HAP-1 (cell line): ENCODE measurements around the gene INPP4B.

Experiments
- DNase-seq, 2 experiments: peaks; one replicate each; pipeline ENCODE4 v3.0.0-alpha.2; 2016 to 2020; ENCODE audit warnings: low spot score in 2 of 2
- H3K27me3 ChIP-seq: fragments of 250-450 bp; sonication (Bioruptor Pico); 2 replicates; pipeline ENCODE4 v1.5.1; 2020; ENCODE audit warnings: low read depth, mild to moderate bottlenecking, moderate library complexity
- H3K36me3 ChIP-seq: fragments of 250-450 bp; sonication (Bioruptor Pico); replicated peaks from 2 replicates; pipeline ENCODE4 v1.5.1; 2020; ENCODE audit warnings: mild to moderate bottlenecking
- H3K4me1 ChIP-seq: fragments of 250-450 bp; sonication (Bioruptor Pico); 2 replicates; pipeline ENCODE4 v1.5.1; 2020; ENCODE audit warnings: mild to moderate bottlenecking
- H3K4me3 ChIP-seq: fragments of 250-450 bp; sonication (Bioruptor Pico); 2 replicates; pipeline ENCODE4 v1.5.1; 2020; ENCODE audit warnings: mild to moderate bottlenecking, moderate library complexity
- H3K9me3 ChIP-seq: fragments of 250-450 bp; sonication (Bioruptor Pico); 2 replicates; pipeline ENCODE4 v1.5.1; 2020; ENCODE audit warnings: mild to moderate bottlenecking, moderate library complexity
- in situ Hi-C: fragments of 300-500 bp; cut with MboI; formaldehyde crosslinking; loops from 3 replicates; pipeline ENCODE4 v1.14.3; 2020; ENCODE audit warnings: low sequenced_read_pairs, inconsistent platforms, mixed read lengths

Gene INPP4B

DNA sequence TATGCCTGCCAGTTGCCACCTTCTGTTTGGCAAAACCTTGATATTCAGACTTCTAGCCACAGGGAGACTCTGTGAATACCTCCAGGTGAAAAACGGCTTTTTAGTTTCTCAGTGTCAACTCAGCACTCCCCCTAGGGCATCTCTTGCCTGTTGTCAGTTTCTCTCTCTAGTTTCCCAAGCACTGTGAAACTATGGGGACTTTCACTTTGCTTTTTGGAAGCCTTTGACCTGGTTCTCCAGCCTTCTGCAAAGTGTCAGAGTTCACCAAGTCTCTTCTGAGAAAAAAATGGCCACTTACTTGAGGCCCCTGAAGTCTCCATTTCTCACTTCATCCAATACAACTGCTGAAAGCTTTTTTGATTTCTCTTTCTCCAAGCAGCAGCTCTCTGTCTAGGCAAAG lies 521.5 kb downstream of the INPP4B start:
- no peak overlapping the region for H3K4me3 ChIP-seq
- H3K27me3 ChIP-seq, result no peaks in the 10 kb centered on the region
- no peaks in the 10 kb centered on the region for H3K9me3 ChIP-seq
- DNase-seq, result no peak
- H3K36me3 ChIP-seq, result no peaks in the 10 kb centered on the region
- in situ Hi-C loops, result no loop called here
- no peaks in the 10 kb centered on the region for H3K4me1 ChIP-seq

- no peaks in the 10 kb centered on the region for H3K36me3 ChIP-seq
- H3K4me3 ChIP-seq, result no peak overlapping the region
- H3K9me3 ChIP-seq, result no peaks in the 10 kb centered on the region
- H3K4me1 ChIP-seq, result no peaks in the 10 kb centered on the region
- no peaks in the 10 kb centered on the region for H3K27me3 ChIP-seq
- in situ Hi-C loops, result no loop called here
- DNase-seq, result no peak
Measured at GRCh38 chr4:142322996-142323395, 523.1 kb downstream of the INPP4B start.

- no peak overlapping the region for H3K4me3 ChIP-seq
- no peaks in the 10 kb centered on the region for H3K27me3 ChIP-seq
- no peaks in the 10 kb centered on the region for H3K9me3 ChIP-seq
- H3K36me3 ChIP-seq, result no peaks in the 10 kb centered on the region
- peaks cover 2% of the 10 kb centered on the region; the same call in 1 of the 2 replicates for H3K4me1 ChIP-seq
- DNase-seq, result no peak
- in situ Hi-C loops, result no loop called here
Measured at GRCh38 chr4:142318280-142318679, 527.8 kb downstream of the INPP4B start.

DNA sequence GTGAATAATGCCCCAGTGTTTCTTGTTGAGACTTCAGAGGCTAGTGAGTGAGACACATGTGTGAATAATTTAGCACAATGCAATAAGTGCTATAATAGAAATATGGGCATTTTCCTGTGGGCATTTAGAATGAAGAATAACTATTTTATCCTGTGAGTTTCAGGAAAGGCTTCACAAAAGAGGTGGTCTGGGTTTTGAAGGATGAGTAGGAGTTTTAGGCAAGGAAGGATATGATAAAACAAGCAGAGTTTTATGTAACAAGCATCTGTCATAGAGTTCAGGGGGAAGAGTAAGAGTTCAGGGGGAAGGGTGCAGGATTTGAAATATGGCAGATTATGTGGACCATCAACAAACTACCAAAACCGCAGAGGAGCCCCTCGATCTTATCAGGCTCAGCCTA lies 529.2 kb downstream of the INPP4B start:
- Histone ChIP-seq H3K4me3 (no peak overlapping the region), H3K27me3 (no peaks in the 10 kb centered on the region), H3K9me3 (no peaks in the 10 kb centered on the region), H3K36me3 (no peaks in the 10 kb centered on the region), H3K4me1 (peaks cover 2% of the 10 kb centered on the region; the same call in 1 of the 2 replicates)
- DNase-seq, result no peak
- in situ Hi-C loops, result no loop called here

DNA sequence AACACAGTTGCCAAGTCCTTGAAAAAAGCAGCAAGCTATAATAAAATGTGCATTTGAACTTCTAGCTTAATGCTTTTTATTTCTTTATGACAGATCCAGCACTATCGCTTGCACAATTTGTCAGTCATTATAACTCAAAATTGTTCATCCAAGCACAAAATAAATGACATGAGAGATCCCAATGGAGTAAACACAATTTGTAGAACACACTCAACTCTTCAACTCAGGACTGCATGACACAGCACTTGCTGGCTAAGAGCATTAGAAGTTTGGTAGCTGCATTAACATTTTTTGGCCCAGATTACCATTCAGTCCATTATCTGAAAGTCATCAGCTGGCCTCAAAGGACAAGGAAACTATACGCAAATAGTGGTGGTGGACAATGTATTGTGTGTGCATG lies 530.1 kb downstream of the INPP4B start:
- Histone ChIP-seq H3K4me3 (no peak overlapping the region), H3K36me3 (no peaks in the 10 kb centered on the region), H3K9me3 (no peaks in the 10 kb centered on the region), H3K4me1 (peaks cover 2% of the 10 kb centered on the region; the same call in 1 of the 2 replicates), H3K27me3 (no peaks in the 10 kb centered on the region)
- no peak for DNase-seq
- in situ Hi-C loops, result no loop called here

- DNase-seq, result no peak
- Histone ChIP-seq H3K9me3 (no peaks in the 10 kb centered on the region), H3K4me3 (no peak overlapping the region), H3K36me3 (no peaks in the 10 kb centered on the region), H3K27me3 (no peaks in the 10 kb centered on the region), H3K4me1 (peaks cover 2% of the 10 kb centered on the region; the same call in 1 of the 2 replicates)
- in situ Hi-C loops, result no loop called here
Measured at GRCh38 chr4:142314686-142315085, 531.4 kb downstream of the INPP4B start.

DNA sequence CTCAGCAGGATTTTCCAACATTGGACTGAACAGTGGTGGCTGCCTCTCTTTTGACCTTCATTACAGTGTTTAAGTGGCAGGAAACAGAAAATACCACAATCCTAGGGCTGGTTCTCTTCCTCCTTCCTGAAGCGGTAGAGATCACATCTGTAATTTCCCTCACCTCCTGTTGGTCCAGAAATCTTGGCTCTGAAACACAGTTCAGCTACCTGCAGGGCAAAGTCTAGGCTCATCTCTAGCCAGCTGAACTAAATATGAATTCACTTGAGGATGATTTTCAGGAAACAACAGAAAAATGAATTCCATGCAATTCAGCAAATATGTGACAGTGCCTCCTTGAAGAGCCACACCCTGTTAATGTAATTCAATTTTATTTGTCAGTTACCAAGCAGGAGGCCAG lies 531.9 kb downstream of the INPP4B start:
- in situ Hi-C loops, result no loop called here
- Histone ChIP-seq H3K27me3 (no peaks in the 10 kb centered on the region), H3K9me3 (no peaks in the 10 kb centered on the region), H3K4me3 (no peak overlapping the region), H3K4me1 (peaks cover 2% of the 10 kb centered on the region; the same call in 1 of the 2 replicates), H3K36me3 (no peaks in the 10 kb centered on the region)
- no peak for DNase-seq

DNA sequence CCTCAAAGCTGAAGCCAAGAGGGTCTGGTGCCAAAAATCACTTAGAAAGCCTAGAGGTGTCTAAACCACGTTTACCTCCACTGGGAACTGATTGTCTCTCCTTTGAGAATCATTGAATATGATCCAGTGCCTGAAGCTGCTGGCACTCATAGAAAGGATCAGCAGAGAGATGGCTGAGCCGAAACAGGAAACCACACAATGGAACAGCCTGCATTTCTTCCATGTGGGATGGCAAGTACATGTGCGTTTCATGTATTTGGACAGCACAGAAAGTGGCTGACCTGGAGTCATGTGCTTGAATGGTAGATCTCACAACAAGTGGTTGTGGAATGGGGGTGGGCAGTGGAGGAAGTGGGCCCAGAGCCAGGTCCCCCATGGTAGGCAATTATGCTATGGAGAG lies 533.7 kb downstream of the INPP4B start:
- H3K4me1 ChIP-seq, result no peaks in the 10 kb centered on the region
- no peaks in the 10 kb centered on the region for H3K36me3 ChIP-seq
- no peaks in the 10 kb centered on the region for H3K9me3 ChIP-seq
- no peak overlapping the region for H3K4me3 ChIP-seq
- H3K27me3 ChIP-seq, result no peaks in the 10 kb centered on the region
- DNase-seq, result no peak
- in situ Hi-C loops, result no loop called here

- H3K9me3 ChIP-seq, result no peaks in the 10 kb centered on the region
- H3K4me1 ChIP-seq, result no peaks in the 10 kb centered on the region
- no peak overlapping the region for H3K4me3 ChIP-seq
- in situ Hi-C loops, result no loop called here
- no peaks in the 10 kb centered on the region for H3K36me3 ChIP-seq
- DNase-seq, result no peak
- no peaks in the 10 kb centered on the region for H3K27me3 ChIP-seq
Measured at GRCh38 chr4:142311916-142312315, 534.2 kb downstream of the INPP4B start.

- in situ Hi-C loops, result no loop called here
- no peaks in the 10 kb centered on the region for H3K9me3 ChIP-seq
- no peak overlapping the region for H3K4me3 ChIP-seq
- no peak for DNase-seq
- no peaks in the 10 kb centered on the region for H3K36me3 ChIP-seq
- H3K4me1 ChIP-seq, result no peaks in the 10 kb centered on the region
- peaks cover 4% of the 10 kb centered on the region; the same call in 1 of the 2 replicates for H3K27me3 ChIP-seq
Measured at GRCh38 chr4:142309772-142310171, 536.3 kb downstream of the INPP4B start.

DNA sequence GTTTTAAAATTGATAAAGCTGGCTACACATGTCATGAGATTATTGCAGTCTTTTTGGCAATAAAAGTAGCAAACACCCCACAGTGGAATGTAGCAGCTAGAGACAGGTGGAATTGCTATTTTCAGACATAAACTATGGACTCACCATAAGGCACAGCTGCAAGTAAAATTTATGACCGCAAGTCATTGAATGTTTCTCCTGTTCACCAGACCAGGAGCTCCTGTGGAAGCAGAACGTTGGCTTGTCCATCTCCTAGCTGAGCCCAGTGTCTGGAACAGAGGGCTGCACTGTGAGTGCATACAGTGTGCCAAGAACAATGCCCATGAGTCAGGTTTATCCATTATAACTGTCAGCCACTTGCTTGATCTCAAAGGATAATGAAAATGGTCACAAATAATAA lies 538.2 kb downstream of the INPP4B start:
- Histone ChIP-seq H3K4me1 (no peaks in the 10 kb centered on the region), H3K36me3 (no peaks in the 10 kb centered on the region), H3K4me3 (no peak overlapping the region), H3K9me3 (no peaks in the 10 kb centered on the region), H3K27me3 (peaks cover 8% of the 10 kb centered on the region; the same call in 1 of the 2 replicates)
- in situ Hi-C loops, result no loop called here
- DNase-seq, result no peak

DNA sequence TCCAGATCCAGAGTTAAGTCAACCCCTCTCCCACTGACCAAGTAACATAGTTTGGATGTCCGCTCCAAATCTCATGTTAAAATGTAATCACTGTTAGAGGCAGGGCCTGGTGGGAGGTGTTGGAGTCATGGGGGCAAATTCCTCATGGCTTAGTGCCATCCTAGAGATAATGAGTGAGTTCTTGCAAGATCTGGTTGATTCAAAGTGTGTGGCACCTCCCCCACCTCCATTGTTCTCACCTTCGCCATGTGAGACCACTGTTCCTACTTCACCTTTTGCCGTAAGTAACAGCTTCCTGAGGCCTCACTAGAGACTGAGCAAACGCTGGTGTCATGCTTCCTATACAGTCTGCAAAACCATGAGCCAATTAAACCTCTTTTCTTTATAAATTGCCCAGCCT lies 548.8 kb downstream of the INPP4B start:
- Histone ChIP-seq H3K4me1 (peaks cover 10% of the 10 kb centered on the region; the same call in 1 of the 2 replicates), H3K9me3 (no peaks in the 10 kb centered on the region), H3K4me3 (no peak overlapping the region), H3K36me3 (no peaks in the 10 kb centered on the region), H3K27me3 (no peaks in the 10 kb centered on the region)
- in situ Hi-C loops, result no loop called here
- no peak for DNase-seq

DNA sequence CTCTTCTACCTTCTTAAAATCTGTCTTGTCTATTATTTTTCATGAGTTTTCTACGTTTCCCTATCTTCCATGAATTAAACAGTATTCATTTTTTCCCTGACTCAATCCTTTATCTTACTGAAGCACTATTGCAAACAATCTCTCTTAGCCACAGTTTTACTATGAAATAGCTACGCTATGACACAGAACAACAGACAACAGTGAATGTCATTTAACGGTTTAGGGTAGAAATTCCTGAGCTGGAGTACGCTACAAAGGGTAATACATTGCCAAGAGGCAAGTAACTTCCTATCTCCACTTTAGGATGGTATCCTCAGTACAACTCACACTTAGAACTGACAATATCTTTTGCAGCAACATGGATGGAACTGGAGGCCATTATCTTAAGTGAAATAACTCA lies 552.6 kb downstream of the INPP4B start:
- Histone ChIP-seq H3K4me1 (peaks cover 10% of the 10 kb centered on the region; the same call in 1 of the 2 replicates), H3K27me3 (no peaks in the 10 kb centered on the region), H3K4me3 (no peak overlapping the region), H3K9me3 (no peaks in the 10 kb centered on the region; the same call in 1 of the 2 replicates), H3K36me3 (no peaks in the 10 kb centered on the region)
- in situ Hi-C loops, result no loop called here
- no peak for DNase-seq

GRCh38 chr4:142292231-142292630 lies 553.9 kb downstream of the INPP4B start:
- in situ Hi-C loops, result no loop called here
- Histone ChIP-seq H3K9me3 (no peaks in the 10 kb centered on the region; the same call in 1 of the 2 replicates), H3K4me3 (no peak overlapping the region), H3K27me3 (no peaks in the 10 kb centered on the region), H3K36me3 (no peaks in the 10 kb centered on the region), H3K4me1 (peaks cover 10% of the 10 kb centered on the region; the same call in 1 of the 2 replicates)
- no peak for DNase-seq
